Natural killer cell (primary cell): ENCODE data around the gene HYDIN. TPM values are rescaled to one million over a fixed set of nuclear protein-coding genes. Genes with fewer than 3 reads are reported as not detected.

Experiments
- ATAC-seq, 3 donors: fragments of 150-1000 bp in 2 of 3; fragments of 200-7000 bp in 1 of 3; cut with Tn5 transposase; 1 replicate in 1 of 3; 2 replicates in 2 of 3; pipeline ENCODE4 v1.10.0; 2021; ENCODE audit warnings: mild to moderate bottlenecking in 2 of 3, moderate library complexity in 2 of 3
- DNase-seq, 2 donors: peaks; one replicate each; pipeline versions ENCODE4 v3.0.0 to v3.0.0-alpha.2; 2013 to 2021; ENCODE audit warnings: mixed read lengths in 1 of 2
- H3K27ac ChIP-seq: one replicate; pipeline ENCODE4 v1.5.1; 2013; ENCODE audit warnings: mild to moderate bottlenecking, low read length
- H3K27me3 ChIP-seq: one replicate; pipeline ENCODE4 v1.6.1; 2013; ENCODE audit warnings: low read length; ENCODE audit not compliant: control insufficient read depth, insufficient read depth
- H3K36me3 ChIP-seq: one replicate; pipeline ENCODE4 v1.6.1; 2013; ENCODE audit warnings: low read length; ENCODE audit not compliant: control insufficient read depth, insufficient read depth
- H3K4me1 ChIP-seq: one replicate; pipeline ENCODE4 v1.6.1; 2013; ENCODE audit warnings: low read length; ENCODE audit not compliant: control insufficient read depth, insufficient read depth
- H3K4me3 ChIP-seq: one replicate; pipeline ENCODE4 v1.5.1; 2013; ENCODE audit warnings: low read length
- H3K9me3 ChIP-seq: one replicate; pipeline ENCODE4 v1.6.1; 2013; ENCODE audit warnings: low read length; ENCODE audit not compliant: control insufficient read depth, insufficient read depth
- H3K27ac Mint-ChIP-seq, 2 donors: one replicate each; pipeline ENCODE4 v1.8.0; 2022; ENCODE audit warnings: mild to moderate bottlenecking in 2 of 2, mixed read lengths in 2 of 2, moderate library complexity in 1 of 2
- H3K27me3 Mint-ChIP-seq, 2 donors: one replicate each; pipeline ENCODE4 v1.8.0; 2022; ENCODE audit warnings: low read depth in 2 of 2, mixed read lengths in 2 of 2
- H3K36me3 Mint-ChIP-seq: one replicate; pipeline ENCODE4 v1.8.0; 2022; ENCODE audit warnings: mixed read lengths
- H3K4me1 Mint-ChIP-seq, 2 donors: one replicate each; pipeline ENCODE4 v1.8.0; 2022; ENCODE audit warnings: mixed read lengths in 2 of 2
- H3K4me3 Mint-ChIP-seq: one replicate; pipeline ENCODE4 v1.8.0; 2022; ENCODE audit warnings: mild to moderate bottlenecking, moderate library complexity, mixed read lengths
- H3K9me3 Mint-ChIP-seq, 2 donors: one replicate each; pipeline ENCODE4 v1.8.0; 2022; ENCODE audit warnings: mixed read lengths in 2 of 2
- WGBS: methylation state at CpG from one replicate; pipeline ENCODE4 v1.1.7; 2013; ENCODE audit warnings: missing lambda C conversion rate; ENCODE audit not compliant: insufficient coverage; 5-methylcytosine and 5-hydroxymethylcytosine counted together
- intact Hi-C: fragments of 100-400 bp; cut with micrococcal nuclease; formaldehyde crosslinking; loops from one replicate; pipeline ENCODE4 v1.14.2; 2022
- total RNA-seq, 4 donors: library from RNA; stranded (reverse); fragments of 120-200 nt in 1 of 4; gene quantifications; one replicate each; pipeline versions ENCODE4 v1.2.3 to v1.2.4, GENCODE V29; 2013 to 2022
- TF ChIP-seq, protein P1 (sequence below): fragments of 200-600 bp; IDR thresholded peaks from one replicate; pipeline ENCODE4 v1.8.0; 2022; ENCODE audit warnings: antibody characterized with exemption

HYDIN gene
- total RNA-seq, 3 donors from 2014 or later (not counting 1 experiment from before 2014, with no cell fraction given), result 0.43 to 1.1 (median 0.82) TPM

DNA sequence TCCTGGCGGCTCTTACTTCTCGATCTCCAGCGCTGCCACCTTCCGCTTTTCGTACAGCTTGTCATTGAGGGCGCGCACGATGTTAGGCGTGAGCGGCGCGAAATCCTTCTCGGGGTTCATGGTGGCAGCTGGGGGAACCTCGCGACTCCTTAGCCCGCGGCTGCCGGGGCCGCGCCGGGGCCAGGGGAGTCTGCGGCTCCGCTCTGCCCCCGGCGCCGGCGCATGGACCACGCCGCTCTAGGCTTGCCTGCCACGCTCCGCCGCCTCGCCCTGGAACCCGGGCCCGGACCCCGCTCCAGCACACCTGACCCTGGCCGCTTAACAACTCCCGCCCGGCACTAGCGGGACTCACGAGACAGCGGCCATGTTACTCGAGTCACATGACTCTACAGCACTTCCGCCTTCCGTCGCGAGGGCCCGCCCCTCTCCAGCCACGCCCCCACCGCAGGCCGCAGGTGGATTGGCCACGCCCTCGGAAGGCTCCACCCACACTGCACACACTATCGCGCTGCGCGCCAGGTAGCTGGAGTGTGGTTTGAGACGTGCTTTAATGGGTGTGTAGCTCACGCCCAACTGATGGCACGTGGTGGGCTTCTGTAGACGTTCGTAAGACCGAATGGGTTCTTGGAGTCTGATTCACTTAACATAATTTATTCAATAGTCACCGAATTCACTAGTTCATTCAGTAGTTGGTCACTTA, 429.6 kb downstream of the HYDIN start, which contains the start of gene VAC14:
TSS of gene VAC14 (minus strand) at position 378 of the 700 bp plus-strand sequence. CDS start at position 120, 258 bp downstream.
- peak within 1 kb of the TSS; percentile 73 for H3K4me3 ChIP-seq
- under 1% methylated on average over 60 of the region's 64 CpGs for WGBS

DNA sequence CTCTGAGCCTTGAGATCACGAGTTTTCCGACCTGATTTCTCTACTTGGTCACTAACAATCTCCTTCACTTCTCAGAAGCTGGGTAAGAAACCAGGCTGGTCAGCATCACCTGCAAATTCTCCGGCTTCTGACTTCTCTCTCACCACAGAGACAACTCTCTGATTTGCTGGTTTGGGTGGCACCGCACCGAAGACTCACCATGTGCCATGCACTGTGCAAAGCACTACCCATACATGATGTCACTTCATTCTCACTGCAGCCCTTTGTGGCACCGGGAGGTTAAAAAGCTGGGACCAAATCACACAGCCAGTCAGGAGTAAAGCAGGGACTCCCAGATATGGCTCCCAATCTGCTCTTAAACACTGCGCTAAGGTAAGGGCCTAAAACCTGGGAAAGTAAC, 430.2 kb downstream of the HYDIN start:
- 17% methylated on average over 7 of the region's 7 CpGs for WGBS
- peaks cover 31 to 33% of the 10 kb centered on the region in 2 donors for H3K4me1 Mint-ChIP-seq
- peak overlapping the region; percentile 73 for H3K4me3 ChIP-seq
- no peaks in the 10 kb centered on the region for H3K36me3 Mint-ChIP-seq
- intact Hi-C loops, result no loop called here
- peak overlapping the region; percentile 93 for H3K4me3 Mint-ChIP-seq
- DNase-seq, result no peak
- no peak for ATAC-seq
- no peaks in the 10 kb centered on the region for H3K27me3 ChIP-seq
- H3K27ac Mint-ChIP-seq, result peak overlapping the region; percentile 82 to 91
- no peaks in the 10 kb centered on the region for H3K9me3 Mint-ChIP-seq
- H3K27ac ChIP-seq, result peak overlapping the region; percentile 51
- TF ChIP-seq, protein P1, sequence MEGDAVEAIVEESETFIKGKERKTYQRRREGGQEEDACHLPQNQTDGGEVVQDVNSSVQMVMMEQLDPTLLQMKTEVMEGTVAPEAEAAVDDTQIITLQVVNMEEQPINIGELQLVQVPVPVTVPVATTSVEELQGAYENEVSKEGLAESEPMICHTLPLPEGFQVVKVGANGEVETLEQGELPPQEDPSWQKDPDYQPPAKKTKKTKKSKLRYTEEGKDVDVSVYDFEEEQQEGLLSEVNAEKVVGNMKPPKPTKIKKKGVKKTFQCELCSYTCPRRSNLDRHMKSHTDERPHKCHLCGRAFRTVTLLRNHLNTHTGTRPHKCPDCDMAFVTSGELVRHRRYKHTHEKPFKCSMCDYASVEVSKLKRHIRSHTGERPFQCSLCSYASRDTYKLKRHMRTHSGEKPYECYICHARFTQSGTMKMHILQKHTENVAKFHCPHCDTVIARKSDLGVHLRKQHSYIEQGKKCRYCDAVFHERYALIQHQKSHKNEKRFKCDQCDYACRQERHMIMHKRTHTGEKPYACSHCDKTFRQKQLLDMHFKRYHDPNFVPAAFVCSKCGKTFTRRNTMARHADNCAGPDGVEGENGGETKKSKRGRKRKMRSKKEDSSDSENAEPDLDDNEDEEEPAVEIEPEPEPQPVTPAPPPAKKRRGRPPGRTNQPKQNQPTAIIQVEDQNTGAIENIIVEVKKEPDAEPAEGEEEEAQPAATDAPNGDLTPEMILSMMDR, result no peak
- peaks cover 5 to 6% of the 10 kb centered on the region in 2 donors for H3K27me3 Mint-ChIP-seq
- peaks cover 5% of the 10 kb centered on the region for H3K36me3 ChIP-seq
- H3K9me3 ChIP-seq, result no peaks in the 10 kb centered on the region
- H3K4me1 ChIP-seq, result peaks cover 13% of the 10 kb centered on the region

More for the DNA sequence above, 429.6 kb downstream of the HYDIN start, which contains the start of gene VAC14:
- Histone ChIP-seq H3K27ac (peak within 1 kb of the TSS; percentile 51), H3K36me3 (peaks cover 5% of the 10 kb centered on the region), H3K27me3 (no peaks in the 10 kb centered on the region), H3K9me3 (no peaks in the 10 kb centered on the region), H3K4me1 (peaks cover 13% of the 10 kb centered on the region)
- Mint-ChIP-seq H3K9me3 (no peaks in the 10 kb centered on the region), H3K4me3 (peak within 1 kb of the TSS; percentile 93), H3K36me3 (no peaks in the 10 kb centered on the region), H3K27ac (peak within 1 kb of the TSS; percentile 82 to 91), H3K27me3 (peaks cover 5 to 6% of the 10 kb centered on the region in 2 donors), H3K4me1 (peaks cover 31 to 33% of the 10 kb centered on the region in 2 donors)
- ATAC-seq, result peak; percentile 94 to 98 (median 95)
- TF ChIP-seq, protein P1, result no peak
- intact Hi-C loops, result no loop called here
- DNase-seq, result peak; percentile 92 to 98

DNA sequence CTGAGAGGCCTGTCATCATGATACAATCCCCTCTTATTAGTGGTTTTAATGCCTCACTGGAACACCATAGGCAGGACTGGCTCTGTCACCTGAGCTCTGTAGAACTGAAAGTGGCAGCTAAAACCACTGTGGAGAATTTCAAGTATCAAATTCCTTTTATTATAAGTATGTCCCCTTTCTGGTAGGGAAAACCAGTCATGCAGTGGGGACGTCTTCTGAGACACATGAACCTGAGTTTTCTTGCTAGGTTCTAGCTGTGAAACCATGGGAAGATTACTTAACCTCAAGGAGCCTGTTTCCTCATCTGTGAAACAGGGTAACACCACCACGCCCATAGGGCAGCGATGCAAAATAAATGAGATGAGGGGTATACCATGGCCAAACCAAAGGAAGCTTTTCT, 434.2 kb downstream of the HYDIN start:
- TF ChIP-seq, protein P1, result no peak
- 73% methylated on average over 3 of the region's 3 CpGs for WGBS
- Histone ChIP-seq H3K36me3 (peaks cover 5% of the 10 kb centered on the region), H3K27ac (no peak overlapping the region), H3K9me3 (no peaks in the 10 kb centered on the region), H3K4me3 (no peak overlapping the region), H3K27me3 (no peaks in the 10 kb centered on the region), H3K4me1 (peaks cover 13% of the 10 kb centered on the region)
- ATAC-seq (no peak), DNase-seq (no peak)
- Mint-ChIP-seq H3K4me1 (peaks cover 33 to 47% of the 10 kb centered on the region in 2 donors), H3K9me3 (no peaks in the 10 kb centered on the region), H3K27me3 (no peaks in the 10 kb centered on the region), H3K4me3 (no peak overlapping the region), H3K27ac (no peak overlapping the region), H3K36me3 (no peaks in the 10 kb centered on the region)
- intact Hi-C loops, result no loop called here
